ENCODE data around the gene LRRC25.

LRRC25 gene

GRCh38 chr19:18418483-18419194 lies 21.2 kb upstream of the LRRC25 start:
- in situ Hi-C loops (cut with MboI; ENCODE audit: low sequenced_read_pairs, unreplicated experiment) = no loop called here
- DNase-seq (ENCODE audit: low spot score) = no peak
- TF ChIP-seq CTCF (IDR thresholded peaks at IDR 0.05; ENCODE audit: borderline replicate concordance, control extremely low read depth, extremely low read depth, insufficient read depth, missing control alignments) = no peak

DNA sequence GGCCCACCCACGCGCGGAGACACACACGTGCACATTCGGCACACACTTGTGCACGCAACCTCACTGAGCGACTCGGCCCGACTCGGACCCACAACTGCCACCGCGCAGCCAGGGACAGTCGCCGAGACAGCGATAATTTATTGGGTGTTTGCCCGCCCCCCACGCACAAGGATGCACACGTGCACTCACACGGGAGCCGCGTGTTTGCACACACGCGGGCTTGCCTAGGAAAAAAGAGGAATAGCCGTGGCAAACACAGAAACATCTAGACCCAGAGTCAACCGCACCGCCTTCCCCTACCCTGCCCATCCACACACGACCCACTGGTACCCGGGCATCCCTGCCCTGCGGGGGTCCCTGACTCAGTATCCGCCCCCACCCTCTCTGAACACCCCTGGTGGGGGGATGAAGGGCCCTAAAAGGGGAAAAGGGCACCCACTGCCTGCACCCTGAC lies 20.6 kb upstream of the LRRC25 start:
- TF ChIP-seq CTCF (IDR thresholded peaks at IDR 0.05; ENCODE audit: borderline replicate concordance, control extremely low read depth, extremely low read depth, insufficient read depth, missing control alignments) = no peak
- DNase-seq (ENCODE audit: low spot score) = no peak
- in situ Hi-C loops (cut with MboI; ENCODE audit: low sequenced_read_pairs, unreplicated experiment) = no loop called here

GRCh38 chr19:18417250-18418028 lies 20.0 kb upstream of the LRRC25 start:
- in situ Hi-C loops (cut with MboI; ENCODE audit: low sequenced_read_pairs, unreplicated experiment) = no loop called here
- TF ChIP-seq CTCF (IDR thresholded peaks at IDR 0.05; ENCODE audit: borderline replicate concordance, control extremely low read depth, extremely low read depth, insufficient read depth, missing control alignments) = no peak
- DNase-seq (ENCODE audit: low spot score) = peak; percentile 82

- no peak for TF ChIP-seq CTCF (IDR thresholded peaks at IDR 0.05; ENCODE audit: borderline replicate concordance, control extremely low read depth, extremely low read depth, insufficient read depth, missing control alignments)
- in situ Hi-C loops (cut with MboI; ENCODE audit: low sequenced_read_pairs, unreplicated experiment) = no loop called here
- peak; percentile 84 for DNase-seq (ENCODE audit: low spot score)
Measured at GRCh38 chr19:18416778-18417249, 19.4 kb upstream of the LRRC25 start.

- in situ Hi-C loops (cut with MboI; ENCODE audit: low sequenced_read_pairs, unreplicated experiment) = no loop called here
- DNase-seq (ENCODE audit: low spot score) = no peak
- TF ChIP-seq CTCF (IDR thresholded peaks at IDR 0.05; ENCODE audit: borderline replicate concordance, control extremely low read depth, extremely low read depth, insufficient read depth, missing control alignments) = no peak
Measured at GRCh38 chr19:18415178-18415867, 17.9 kb upstream of the LRRC25 start.

DNA sequence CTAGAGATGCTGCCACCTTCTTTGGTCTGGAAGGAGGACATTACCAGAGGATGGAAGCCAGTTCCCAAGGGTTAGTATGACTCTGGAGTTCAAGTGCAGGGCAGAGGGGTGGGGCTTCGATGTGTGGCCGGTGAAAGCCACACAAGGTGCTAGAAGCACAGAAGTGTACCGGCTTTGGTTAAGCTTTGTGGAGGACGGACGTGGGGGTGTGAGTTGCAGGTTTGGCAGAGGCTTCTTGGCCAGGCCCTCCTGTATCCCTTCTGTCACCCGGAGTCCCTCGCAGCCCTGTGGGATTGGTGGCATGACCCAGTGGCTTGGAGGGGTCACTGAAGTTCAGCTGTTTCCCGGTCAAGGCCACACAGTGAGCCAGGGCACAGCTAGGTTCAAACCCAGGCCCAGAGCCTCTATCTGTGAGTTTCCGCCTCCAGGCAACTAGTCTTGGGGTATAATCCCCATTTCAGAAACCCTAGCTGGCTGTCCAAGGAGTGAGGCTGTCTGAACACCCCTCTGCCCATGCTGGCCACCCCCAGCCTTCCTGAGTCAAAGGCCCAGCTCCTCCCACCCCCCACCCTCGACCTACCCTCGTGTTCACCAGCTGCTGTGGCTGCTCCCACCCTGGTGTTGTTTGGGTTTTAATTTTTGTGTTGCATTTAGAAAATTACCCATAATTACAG lies 17.2 kb upstream of the LRRC25 start:
- in situ Hi-C loops (cut with MboI; ENCODE audit: low sequenced_read_pairs, unreplicated experiment) = no loop called here

More for the DNA sequence above, 17.2 kb upstream of the LRRC25 start:
- peak; percentile 67 for DNase-seq (ENCODE audit: low spot score)
- TF ChIP-seq CTCF (IDR thresholded peaks at IDR 0.05; ENCODE audit: borderline replicate concordance, control extremely low read depth, extremely low read depth, insufficient read depth, missing control alignments) = no peak
